ENCODE measurements around the gene TFPI.

The TFPI gene

DNA sequence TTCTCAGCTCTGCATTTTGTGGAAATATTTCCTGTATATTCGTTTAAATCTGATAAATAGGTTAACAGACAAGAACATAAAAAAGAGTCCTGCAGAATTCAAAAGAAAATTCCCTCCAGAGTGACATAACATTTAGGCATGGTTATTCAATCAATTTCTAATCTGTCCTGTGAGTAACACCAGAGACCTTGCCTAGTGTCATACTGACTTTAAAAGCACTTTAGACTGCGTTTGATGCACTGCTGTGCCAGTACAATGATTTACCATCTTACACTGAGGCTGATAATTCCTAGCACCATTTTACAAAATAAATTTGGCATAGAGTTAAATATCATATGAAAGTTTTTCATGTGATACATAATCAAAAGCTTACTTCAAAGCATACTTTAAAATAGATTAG is 70.7 kb downstream of the TFPI start:
- no peak overlapping the region for H3K9ac ChIP-seq
- no peak overlapping the region for H3K27ac ChIP-seq
- no peaks in the 10 kb centered on the region for H3K36me3 ChIP-seq (ENCODE audit: control insufficient read depth, insufficient read depth, low read length)
- no peaks in the 10 kb centered on the region for H3K4me1 ChIP-seq
- no peaks in the 10 kb centered on the region for H3K27me3 ChIP-seq (ENCODE audit: control insufficient read depth, insufficient read depth, low read length)
- no peak overlapping the region for H3K4me3 ChIP-seq (ENCODE audit: low read depth, low read length)
- no peak overlapping the region for H2AFZ ChIP-seq
- TF ChIP-seq, protein P1, sequence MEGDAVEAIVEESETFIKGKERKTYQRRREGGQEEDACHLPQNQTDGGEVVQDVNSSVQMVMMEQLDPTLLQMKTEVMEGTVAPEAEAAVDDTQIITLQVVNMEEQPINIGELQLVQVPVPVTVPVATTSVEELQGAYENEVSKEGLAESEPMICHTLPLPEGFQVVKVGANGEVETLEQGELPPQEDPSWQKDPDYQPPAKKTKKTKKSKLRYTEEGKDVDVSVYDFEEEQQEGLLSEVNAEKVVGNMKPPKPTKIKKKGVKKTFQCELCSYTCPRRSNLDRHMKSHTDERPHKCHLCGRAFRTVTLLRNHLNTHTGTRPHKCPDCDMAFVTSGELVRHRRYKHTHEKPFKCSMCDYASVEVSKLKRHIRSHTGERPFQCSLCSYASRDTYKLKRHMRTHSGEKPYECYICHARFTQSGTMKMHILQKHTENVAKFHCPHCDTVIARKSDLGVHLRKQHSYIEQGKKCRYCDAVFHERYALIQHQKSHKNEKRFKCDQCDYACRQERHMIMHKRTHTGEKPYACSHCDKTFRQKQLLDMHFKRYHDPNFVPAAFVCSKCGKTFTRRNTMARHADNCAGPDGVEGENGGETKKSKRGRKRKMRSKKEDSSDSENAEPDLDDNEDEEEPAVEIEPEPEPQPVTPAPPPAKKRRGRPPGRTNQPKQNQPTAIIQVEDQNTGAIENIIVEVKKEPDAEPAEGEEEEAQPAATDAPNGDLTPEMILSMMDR (IDR thresholded peaks at IDR 0.05) = no peak
- H3K9me3 ChIP-seq (ENCODE audit: control insufficient read depth, low read length) = no peaks in the 10 kb centered on the region
- no peaks in the 10 kb centered on the region for H3K79me2 ChIP-seq
- no peak overlapping the region for H3K4me2 ChIP-seq (ENCODE audit: low read length)

DNA sequence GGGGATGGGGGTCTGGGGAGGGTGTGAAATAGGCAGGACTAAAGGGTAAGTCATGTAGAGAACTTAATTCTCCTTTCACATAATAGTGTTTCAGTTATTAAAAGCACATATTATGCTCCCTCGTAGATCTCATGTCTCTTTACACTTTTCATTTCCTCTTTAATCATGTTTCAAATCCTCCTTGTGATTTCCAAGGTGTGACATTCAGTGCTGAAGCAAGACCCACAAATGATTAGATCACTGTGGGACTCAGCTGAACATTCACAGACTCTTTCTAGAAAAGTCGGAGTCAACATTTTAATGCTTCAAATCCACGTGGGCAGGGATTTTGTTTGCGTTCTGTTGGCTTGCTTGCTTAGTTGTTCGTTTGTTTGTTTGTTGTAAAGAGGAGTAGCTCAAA is 71.4 kb downstream of the TFPI start:
- no peak overlapping the region for H2AFZ ChIP-seq
- no peak overlapping the region for H3K4me2 ChIP-seq (ENCODE audit: low read length)
- H3K36me3 ChIP-seq (ENCODE audit: control insufficient read depth, insufficient read depth, low read length) = no peaks in the 10 kb centered on the region
- no peaks in the 10 kb centered on the region for H3K9me3 ChIP-seq (ENCODE audit: control insufficient read depth, low read length)
- no peak overlapping the region for H3K4me3 ChIP-seq (ENCODE audit: low read depth, low read length)
- H3K4me1 ChIP-seq = no peaks in the 10 kb centered on the region
- H3K79me2 ChIP-seq = no peaks in the 10 kb centered on the region
- TF ChIP-seq, protein P1 (IDR thresholded peaks at IDR 0.05) = no peak
- H3K27me3 ChIP-seq (ENCODE audit: control insufficient read depth, insufficient read depth, low read length) = no peaks in the 10 kb centered on the region
- no peak overlapping the region for H3K27ac ChIP-seq
- H3K9ac ChIP-seq = no peak overlapping the region

DNA sequence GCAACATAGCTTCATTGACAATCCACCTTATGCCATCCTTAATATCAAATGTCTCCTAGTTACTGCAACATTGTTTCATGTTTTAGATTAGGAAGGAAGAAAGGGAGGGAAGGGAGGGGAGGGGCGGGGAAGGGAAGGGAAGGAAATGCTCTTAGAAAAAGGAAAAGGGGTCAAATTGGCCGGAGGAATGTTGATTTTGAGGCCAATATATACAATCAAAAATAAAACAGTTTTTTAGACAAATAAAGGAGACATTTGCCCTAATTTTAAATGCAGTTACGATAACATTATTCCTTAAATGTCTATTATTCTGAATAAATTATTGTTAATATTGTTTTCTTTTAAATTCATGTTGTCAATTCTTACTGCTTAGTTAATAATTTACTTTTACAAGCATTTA is 72.7 kb downstream of the TFPI start:
- Histone ChIP-seq H2AFZ (no peak overlapping the region), H3K27me3 (ENCODE audit: control insufficient read depth, insufficient read depth, low read length) (no peaks in the 10 kb centered on the region), H3K4me3 (ENCODE audit: low read depth, low read length) (no peak overlapping the region), H3K9ac (no peak overlapping the region), H3K4me2 (ENCODE audit: low read length) (no peak overlapping the region), H3K9me3 (ENCODE audit: control insufficient read depth, low read length) (no peaks in the 10 kb centered on the region), H3K27ac (no peak overlapping the region), H3K79me2 (no peaks in the 10 kb centered on the region), H3K36me3 (ENCODE audit: control insufficient read depth, insufficient read depth, low read length) (no peaks in the 10 kb centered on the region), H3K4me1 (peaks cover 1% of the 10 kb centered on the region)
- TF ChIP-seq, protein P1 (IDR thresholded peaks at IDR 0.05) = no peak

DNA sequence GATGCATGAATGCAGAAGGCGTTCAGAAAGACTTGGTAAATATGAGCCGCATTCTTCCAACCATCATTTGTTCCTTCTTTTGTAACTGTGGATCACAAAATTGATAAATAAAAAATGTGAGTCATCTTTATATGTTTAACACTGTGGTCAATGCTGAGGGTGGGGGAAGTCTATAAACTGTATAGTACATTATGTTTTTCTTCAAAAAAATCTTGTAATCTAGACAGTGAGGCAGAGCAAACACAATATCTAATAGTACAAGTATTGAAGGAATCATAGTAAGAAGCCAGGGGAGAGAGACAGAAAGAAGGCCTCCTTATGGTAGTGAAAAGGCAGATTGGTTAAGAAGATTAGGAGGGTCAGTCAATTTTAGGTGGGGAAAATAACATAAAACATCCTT is 75.5 kb downstream of the TFPI start:
- H2AFZ ChIP-seq = no peak overlapping the region
- no peak overlapping the region for H3K27ac ChIP-seq
- TF ChIP-seq, protein P1 (IDR thresholded peaks at IDR 0.05) = no peak
- peaks cover 3% of the 10 kb centered on the region for H3K4me1 ChIP-seq
- H3K9me3 ChIP-seq (ENCODE audit: control insufficient read depth, low read length) = no peaks in the 10 kb centered on the region
- no peaks in the 10 kb centered on the region for H3K27me3 ChIP-seq (ENCODE audit: control insufficient read depth, insufficient read depth, low read length)
- no peaks in the 10 kb centered on the region for H3K79me2 ChIP-seq
- H3K36me3 ChIP-seq (ENCODE audit: control insufficient read depth, insufficient read depth, low read length) = no peaks in the 10 kb centered on the region
- H3K9ac ChIP-seq = no peak overlapping the region
- no peak overlapping the region for H3K4me3 ChIP-seq (ENCODE audit: low read depth, low read length)
- H3K4me2 ChIP-seq (ENCODE audit: low read length) = no peak overlapping the region

DNA sequence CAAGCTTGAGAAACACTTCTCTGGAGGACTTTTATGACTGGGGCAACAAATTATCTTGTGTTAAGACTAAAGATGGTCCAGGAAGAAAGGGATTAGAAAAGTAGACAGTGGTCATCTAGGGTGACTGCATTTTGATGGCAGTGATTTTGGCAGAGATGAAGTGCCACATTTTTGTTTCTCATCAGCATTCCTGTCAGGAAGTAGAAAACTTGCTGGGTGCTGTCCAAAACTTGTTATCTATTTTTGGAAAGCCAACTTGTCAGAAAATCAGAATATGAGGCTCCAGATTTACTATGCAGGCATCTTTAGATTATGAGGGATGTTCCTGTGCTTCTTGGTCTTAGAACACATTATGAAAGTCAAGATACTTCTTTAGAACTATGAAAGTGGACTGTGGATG is 77.2 kb downstream of the TFPI start:
- Histone ChIP-seq H3K9me3 (ENCODE audit: control insufficient read depth, low read length) (no peaks in the 10 kb centered on the region), H3K9ac (no peak overlapping the region), H3K4me2 (ENCODE audit: low read length) (peak overlapping the region; percentile 52), H2AFZ (no peak overlapping the region), H3K79me2 (no peaks in the 10 kb centered on the region), H3K27ac (no peak overlapping the region), H3K4me3 (ENCODE audit: low read depth, low read length) (peak overlapping the region; percentile 33), H3K27me3 (ENCODE audit: control insufficient read depth, insufficient read depth, low read length) (no peaks in the 10 kb centered on the region), H3K4me1 (peaks cover 3% of the 10 kb centered on the region), H3K36me3 (ENCODE audit: control insufficient read depth, insufficient read depth, low read length) (no peaks in the 10 kb centered on the region)
- TF ChIP-seq, protein P1 (IDR thresholded peaks at IDR 0.05) = no peak
